ENCODE results near the gene RAB9A.
"Not testable (repeated sequence)": the region's sequence is repeated elsewhere in the genome, so short reads cannot be mapped to it uniquely, and the experiment has no call there.

The RAB9A gene

DNA sequence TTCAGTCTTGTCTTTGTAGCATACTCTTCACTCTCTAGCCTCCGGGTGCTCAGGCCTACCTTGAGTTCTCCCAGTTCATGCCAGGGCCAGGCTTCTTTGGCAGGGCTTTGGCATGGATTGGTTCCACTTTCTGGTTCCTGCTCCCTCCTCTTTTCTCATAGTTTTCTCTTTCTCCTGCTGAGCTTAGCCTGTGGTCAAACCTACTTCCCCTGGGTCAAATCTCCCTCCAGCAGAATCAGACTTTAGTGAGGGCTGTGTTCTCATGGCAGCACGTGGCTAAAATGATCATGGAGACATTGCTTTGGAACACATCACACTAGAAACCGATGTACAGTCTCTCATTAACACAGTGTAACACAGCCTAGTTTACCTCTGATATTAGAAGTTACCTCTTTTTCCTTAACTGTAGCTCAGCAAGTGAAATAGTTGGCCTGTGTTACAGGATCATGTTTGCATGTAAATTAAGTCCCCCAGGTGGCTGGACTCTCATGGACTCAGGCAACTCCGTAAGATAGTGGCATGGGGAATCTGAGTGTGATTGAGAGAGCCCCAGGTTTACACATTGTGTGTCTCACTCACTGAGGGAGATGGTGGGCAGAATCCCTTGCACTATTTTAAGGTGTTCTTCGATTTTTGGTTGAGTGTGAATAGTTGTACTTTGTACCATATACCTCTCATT, 13.3 kb downstream of the RAB9A start:
- no peak for DNase-seq (ENCODE audit: low read depth)

DNA sequence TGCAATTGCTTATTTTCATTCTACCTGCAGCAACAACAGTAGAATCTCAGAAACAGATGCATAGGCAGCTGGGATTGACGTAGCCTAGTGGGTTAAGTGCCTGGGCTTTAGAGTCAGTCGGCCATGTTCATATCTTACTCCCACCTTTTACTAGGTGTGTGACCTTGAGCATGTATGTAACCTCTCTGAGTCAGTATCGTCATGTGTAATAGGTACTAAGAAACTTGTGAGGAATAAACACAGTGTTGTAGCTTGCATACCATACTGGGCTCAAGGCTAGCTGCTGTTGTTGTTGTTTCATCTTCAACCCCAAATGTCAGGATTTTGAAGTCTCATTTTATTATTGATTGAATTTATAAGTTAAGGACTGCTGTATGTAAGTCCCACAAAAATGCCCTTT, 14.2 kb downstream of the RAB9A start:
- DNase-seq (ENCODE audit: low read depth), result no peak

DNA sequence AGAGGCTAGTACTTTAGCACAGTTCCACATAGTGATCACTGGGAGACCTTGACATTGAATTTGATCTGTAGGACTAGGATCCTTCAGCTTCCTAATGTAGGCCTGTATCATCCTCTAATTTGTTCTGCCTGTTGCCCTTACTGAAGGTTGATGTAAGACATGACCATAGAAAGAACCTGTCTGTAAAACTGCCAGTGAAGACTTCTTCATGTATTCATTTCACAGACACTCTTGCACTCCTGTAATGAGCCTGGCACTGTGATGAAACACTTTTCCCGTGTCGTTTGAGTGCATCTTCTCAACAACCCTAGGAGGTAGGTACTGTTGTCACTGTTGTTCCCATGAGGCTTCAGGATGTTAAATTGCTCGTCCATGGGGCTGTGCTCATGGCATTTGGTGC, 14.7 kb downstream of the RAB9A start:
- DNase-seq (ENCODE audit: low read depth), result no peak

DNA sequence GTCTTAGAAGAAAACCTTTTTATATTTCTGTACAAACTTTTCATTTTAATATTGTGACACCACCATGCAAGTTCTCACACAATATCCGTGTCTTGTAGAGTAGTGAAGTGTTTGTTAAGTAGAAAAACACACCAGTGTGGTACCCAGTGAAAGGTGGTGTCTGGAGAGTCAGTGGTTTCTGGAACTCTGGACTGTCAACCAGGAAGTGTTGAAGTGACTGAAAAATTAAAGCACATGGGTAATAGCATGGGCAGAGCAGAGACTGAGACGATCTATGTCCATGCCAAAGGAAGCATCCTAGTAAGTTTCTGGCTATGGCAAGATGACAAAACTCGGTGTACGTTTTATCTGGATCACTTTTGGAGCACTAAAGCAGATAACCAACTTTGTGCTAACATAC, 22.2 kb downstream of the RAB9A start:
- no peak for DNase-seq (ENCODE audit: low read depth)

DNA sequence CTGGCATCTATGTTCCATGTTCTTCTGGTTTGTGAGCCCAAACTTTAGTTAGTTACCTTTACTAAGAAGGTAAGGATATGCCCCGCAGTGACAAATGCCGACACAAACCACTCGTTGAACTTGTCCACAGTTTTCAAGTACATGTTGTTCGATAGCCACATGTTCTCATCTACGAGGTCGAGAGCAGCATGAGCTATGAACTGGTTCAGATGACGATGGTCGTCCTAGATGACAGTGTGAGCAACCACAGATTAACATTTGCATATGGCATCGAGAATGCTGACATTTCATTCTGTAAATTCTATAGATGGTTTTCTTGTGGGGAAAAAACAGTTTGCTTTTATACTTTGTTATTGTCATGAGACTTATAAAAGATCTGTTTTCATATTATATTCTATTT, 27.5 kb downstream of the RAB9A start:
- DNase-seq (ENCODE audit: low read depth), result no peak

DNA sequence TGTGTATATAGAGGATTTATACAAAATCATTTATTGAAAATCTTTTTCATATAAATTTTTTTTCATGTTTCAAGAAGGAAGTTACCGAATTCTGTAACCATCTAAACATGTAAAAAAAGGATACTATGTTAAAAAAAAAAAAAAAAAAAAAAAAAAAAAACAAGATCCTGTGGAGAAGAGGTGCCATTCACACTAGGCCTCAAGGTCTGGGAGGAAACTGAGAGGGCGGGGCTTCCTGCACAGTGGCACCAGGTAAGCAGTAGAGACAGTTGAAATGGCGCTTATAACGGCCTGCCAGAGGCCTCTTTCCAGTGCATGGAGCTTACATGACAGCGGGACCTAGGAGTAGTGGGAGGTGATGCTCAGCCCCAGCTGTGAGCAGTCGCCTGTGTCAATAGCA, 28.0 kb downstream of the RAB9A start:
- no peak for DNase-seq (ENCODE audit: low read depth)

DNA sequence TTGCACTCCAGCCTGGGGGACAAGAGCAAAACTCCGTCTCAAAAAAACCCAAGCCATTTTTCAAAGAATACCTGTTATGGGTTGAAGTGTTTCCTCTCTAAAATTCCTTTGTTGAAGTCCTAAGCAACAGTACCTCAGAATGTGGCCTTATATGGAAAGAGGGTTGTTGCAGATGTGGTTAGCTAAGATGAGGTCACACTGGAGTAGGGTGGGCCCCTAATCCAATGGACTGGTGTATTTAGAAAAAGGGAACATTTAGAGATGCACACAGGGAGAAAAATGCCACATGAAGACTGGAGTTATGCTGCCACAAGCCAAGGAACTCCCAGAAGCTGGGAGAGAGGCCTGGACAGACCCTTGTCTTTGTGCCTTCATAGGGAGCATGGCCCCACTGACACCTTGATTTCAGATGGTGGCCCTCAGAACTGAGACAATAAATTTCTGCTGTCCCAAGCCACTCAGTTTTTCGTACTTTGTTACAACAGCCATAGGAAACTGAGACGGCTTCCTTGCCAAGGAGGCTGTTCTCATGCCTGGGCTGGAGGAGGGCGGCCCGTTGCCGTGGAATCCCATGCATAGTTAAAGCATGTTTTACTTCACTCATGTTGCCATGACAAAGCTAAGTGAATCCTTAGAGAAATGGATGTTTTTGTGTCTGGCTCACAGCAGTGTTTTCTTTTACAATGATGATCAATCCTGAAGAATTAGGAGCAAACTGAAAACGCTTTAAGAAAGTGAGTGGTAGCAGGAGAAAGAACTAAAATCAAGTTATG, 29.0 kb downstream of the RAB9A start:
- peak; percentile 84 for DNase-seq (ENCODE audit: low read depth)

DNA sequence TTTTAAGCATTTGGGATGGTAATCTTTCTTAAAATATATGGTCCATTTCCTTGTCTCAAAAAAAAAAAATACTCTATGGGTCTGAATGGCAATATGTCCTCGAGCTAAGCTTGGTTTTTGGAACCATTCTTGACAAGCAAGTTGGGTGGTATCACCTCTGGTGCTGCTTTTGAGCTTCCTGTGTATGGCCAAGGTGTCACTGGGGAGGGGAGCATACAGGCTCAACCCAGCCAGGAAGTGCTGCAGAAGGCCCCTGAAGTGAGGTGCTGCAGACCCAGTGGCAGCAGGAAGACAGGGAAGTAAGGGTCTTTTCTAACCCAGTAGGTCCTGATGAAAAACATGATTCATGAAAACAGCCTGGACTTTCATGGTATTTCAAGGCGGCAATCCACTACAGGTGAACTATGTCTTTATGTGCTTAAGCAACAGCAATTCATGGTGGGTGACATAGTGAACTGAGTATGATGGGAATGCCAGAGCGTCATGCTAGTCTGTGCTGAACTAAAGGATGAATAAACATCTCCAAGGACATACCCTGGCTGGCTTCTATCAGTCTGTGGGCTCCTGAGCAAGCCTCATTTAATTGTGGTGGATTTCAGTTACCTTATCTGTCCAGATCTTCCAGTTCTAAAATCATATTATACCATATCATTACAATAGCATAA, 30.4 kb downstream of the RAB9A start:
- no peak for DNase-seq (ENCODE audit: low read depth)

DNA sequence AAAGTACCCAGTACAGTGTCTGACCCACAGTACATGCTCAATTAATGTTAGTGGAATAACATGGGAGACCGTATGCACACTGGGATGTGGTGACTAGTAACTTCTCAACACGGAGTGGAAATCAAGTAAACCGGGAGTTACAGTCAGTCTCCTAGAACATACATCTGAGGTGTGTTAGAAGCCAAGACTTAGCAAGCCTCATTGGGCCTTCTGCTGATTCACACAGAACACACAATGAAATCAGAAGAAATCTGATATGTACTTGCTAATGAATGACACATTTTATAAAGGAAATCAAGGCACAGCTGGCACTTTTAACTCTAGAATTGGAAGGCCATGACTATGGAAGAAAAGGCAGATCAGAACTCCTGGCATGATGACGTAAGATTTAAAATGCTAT, 32.4 kb downstream of the RAB9A start:
- DNase-seq (ENCODE audit: low read depth), result no peak

DNA sequence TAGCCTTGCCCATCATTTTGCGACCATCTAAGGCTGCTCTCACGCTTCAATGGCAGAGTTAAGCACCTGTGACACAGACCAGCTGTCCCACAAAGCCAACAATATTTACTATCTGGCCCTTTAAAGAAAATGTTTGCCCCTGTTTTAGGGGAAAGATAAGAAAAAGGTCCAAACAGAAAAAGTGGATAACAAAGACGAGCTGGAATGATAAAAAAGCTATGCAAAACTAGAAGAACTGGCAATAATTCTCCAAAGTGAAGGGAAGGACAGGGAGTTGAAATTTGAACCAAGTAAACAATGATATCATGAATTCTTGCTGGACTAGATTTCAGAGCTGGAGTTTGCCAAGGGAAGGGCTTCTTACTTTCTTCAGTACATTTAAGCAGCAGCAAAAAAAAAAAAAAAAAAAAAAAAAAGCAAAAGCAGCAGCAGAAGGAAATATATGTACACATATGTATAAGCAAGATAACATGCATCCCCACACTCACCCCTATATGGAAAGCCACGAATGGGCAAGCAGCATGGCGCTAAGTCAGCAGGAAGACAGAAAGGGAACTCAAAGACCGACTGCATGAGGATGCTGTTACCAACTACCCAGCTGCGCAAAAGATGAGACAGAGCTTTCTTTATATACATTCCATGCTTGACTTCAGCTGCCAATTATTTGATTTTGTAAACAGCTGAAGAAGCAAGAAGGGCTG, 33.0 kb downstream of the RAB9A start:
- DNase-seq (ENCODE audit: low read depth), result peak; percentile 30

DNA sequence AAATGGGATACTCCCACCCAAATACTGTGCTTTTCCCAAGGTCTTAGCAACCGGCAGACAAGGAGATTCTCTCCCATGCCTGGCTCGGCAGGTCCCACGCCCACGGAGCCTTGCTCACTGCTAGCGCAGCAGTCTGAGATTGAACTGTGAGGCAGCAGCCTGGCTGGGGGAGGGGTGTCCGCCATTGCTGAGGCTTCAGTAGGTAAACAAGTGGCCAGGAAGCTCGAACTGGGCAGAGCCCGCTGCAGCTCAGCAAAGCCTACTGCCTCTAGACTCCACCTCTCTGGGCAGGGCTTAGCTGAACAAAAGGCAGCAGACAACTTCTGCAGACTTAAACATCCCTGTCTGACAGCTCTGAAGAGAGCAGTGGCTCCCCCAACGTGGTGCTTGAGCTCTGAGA, 36.0 kb downstream of the RAB9A start:
- not testable (repeated sequence) for DNase-seq (ENCODE audit: low read depth)

DNA sequence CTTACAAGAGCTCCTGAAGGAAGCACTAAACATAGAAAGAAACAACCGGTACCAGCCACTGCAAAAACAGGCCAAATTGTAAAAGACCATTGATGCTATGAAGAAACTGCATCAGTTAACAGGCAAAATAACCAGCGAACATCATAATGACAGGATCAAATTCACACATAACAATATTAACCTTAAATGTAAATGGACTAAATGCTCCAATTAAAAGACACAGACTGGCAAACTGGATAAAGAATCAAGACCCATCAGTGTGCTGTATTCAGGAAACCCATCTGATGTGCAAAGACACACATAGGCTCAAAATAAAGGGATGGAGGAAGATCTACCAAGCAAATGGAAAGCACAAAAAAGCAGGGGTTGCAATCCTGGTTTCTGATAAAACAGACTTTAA, 37.7 kb downstream of the RAB9A start:
- DNase-seq (ENCODE audit: low read depth), result not testable (repeated sequence)

DNA sequence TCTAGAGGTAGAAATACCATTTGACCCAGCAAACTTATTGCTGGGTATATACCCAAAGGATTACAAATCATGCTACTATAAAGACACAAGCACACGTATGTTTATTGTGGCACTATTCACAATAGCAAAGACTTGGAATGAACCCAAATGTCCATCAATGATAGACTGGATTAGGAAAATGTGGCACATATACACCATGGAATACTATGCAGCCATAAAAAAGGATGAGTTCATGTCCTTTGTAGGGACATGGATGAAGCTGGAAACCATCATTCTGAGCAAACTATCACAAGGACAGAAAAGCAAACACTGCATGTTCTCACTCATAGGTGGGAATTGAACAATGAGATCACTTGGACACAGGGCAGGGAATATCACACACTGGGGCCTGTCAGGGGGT, 41.6 kb downstream of the RAB9A start:
- not testable (repeated sequence) for DNase-seq (ENCODE audit: low read depth)

DNA sequence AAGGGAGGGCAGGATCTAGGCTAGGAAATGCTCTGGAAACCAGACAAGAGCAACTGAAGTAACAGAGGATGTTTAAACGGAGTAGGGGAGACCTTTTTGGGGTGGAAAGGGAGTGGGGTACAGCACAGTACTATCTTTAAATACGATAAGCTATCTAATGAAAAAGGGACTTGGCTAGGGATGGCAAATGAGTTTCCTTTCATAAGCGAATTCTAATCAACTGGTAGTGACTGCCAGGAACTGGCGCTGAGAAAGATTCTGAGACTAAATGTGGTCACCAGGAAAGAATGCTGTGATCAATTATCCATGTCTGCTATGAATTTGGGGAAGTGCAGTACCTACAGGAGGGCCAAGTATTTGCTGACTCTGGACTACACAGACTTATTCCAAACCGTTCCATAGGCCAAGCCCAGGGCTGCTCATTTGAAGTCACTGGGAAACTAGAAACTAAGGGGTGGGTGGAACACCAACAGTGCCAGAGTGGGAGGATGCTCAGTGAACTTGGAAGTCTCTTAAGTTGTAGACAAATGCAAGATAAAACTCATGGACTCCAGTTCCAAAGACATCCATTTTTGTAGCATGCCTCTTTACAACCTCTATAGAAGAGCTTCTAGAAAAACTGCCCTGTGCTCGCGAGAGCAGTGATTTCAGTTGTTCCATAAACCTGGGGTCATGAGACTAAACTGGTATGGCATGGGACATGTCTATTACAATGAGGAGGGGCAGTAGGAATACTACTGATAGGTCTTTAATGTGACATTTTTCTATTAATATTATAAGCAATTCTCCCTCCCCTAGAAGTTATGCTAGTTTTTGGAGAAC, 43.5 kb downstream of the RAB9A start:
- no peak for DNase-seq (ENCODE audit: low read depth)

DNA sequence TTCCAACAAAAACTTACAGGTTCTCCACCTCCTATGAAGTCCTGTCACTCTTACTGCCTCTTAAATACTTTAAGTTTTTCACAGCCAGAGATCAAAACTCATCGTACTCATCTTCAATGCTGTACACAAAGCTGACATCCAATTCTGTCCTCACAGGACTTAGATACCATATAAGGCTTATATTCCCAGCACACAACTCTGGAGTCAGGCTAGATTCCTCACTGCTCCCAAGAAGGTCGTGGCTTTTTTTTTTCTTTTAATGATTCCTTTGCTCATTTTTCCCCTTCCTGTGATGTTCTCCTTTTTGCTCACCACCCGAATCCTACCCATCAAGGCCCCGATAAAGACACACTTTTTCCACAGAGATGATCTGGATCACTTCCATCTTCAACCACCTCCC, 44.6 kb downstream of the RAB9A start:
- no peak for DNase-seq (ENCODE audit: low read depth)

DNA sequence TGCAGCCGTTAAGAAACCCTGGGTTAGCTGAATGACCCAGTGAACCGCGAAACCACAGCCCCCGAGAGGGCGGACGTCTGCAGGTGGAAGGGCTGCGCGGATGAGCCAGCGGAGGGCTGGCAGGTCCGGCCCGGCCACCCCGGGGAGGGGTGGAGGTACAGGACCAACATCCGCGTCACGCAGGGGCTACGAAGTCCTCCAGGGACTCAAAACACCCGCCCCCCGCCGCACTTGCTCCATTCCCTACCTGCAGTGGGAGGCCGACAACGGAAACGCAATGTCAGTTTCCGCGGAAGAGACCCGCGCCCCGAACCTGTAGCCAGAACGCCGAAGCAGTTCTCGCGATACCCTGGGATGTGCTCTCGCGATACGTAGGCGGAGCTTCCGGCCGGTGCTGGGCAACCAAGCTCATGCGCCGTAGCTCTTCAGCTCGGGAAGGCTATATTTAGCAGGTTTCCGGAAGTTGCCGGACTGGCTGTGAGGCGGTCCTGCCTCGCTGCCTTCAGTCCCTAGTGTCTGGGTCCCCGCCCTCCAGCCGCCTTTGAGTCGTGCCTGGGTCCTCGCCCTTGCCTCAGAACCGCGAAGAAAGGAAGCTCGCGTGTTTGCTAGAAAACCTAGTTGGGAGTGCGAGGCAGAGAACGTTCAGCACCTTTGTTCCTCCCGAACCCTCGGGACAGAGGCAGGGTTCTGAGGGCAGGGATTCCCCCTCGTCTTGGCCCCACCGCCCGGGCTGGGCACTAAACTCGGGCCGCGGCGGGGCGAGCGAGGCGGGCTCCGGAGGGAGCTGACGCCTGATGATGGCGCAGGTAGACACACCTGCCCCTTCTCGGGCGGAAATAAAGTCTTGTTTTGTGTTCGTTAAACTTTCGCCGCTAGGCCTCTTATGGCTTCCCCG, 45.6 kb downstream of the RAB9A start, which contains the start of the genes OFD1 and TRAPPC2:
Gene OFD1 (plus strand): TSS at position 471 of the 895 bp plus-strand sequence. CDS start 324 bp downstream, at position 795.
Gene TRAPPC2 (minus strand): TSS at position 343 of the 895 bp plus-strand sequence. CDS start 14,657 bp downstream, outside the sequence.
- DNase-seq (ENCODE audit: low read depth), result peak; percentile 87

DNA sequence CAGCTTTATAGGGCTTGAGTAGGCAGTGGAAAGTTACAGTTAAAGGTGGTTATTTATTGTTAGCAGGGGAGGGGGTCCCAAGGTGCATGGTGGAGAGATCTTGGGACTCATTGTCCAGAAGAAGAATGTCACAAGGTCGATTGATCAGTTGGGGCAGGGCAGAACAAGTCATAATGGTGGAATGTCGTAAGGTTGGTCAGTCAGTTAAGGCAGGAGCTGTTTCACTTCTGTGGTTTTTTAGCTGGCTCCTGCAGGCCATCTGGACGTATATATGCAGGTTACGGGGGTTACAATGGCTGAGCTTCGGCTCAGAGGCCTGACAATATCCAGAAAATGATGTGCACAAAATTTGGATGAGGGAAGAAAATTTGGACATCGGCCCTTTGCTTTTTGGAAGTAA, 52.8 kb downstream of the RAB9A start:
- no peak for DNase-seq (ENCODE audit: low read depth)

DNA sequence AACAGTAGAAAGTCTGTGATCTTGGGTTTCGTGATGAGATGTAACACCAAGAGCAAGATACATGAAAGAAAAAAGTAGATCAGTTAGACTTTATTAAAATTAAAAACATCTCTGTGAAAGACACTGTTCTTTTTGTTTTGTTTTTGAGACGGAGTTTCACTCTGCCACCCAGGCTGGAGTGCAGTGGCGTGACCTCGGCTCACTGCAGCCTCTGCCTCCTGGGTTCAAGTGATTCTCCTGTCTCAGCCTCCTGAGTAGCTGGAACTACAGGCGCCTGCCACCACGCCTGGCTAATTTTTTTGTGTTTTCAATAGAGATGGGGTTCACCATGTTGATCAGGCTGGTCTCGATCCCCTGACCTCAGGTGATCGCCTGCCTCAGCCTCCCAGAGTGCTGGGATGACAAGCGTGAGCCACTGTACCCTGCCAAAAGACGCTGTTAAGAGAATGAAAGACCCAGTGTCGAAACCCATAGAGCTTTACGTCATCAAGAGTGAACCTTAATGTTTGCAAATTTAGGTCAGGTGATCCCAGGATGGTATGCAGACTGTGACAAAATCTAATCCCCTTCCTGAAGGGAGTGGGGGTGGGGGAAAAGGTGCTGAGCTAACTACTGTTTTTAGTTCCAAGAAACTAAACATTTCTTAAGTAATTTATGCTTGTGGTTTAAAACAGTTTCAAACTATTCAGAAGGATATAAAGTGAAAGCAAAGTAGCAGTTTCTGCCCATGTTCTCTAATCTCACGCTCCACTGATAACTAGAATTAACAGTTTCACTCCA, 53.7 kb downstream of the RAB9A start:
- no peak for DNase-seq (ENCODE audit: low read depth)

DNA sequence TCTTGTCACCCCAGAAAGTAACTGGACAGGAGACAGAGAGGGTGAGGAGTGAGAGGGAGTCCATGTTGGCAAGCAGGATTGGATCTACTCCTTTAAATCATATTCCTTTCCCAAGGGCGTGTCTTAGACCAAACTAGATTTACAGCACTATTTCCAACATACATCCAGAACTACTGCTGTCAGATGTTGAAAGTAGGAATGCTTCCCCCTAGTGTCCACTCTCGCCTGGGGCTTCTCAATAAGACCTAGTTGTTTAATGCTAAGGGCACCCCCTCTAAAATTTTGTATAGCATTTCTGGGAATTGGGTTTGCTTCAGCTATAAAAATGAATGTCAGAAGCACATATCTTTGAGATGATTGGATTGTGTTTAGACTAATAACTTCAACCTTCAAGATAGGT, 58.9 kb downstream of the RAB9A start:
- DNase-seq (ENCODE audit: low read depth), result peak; percentile 47

DNA sequence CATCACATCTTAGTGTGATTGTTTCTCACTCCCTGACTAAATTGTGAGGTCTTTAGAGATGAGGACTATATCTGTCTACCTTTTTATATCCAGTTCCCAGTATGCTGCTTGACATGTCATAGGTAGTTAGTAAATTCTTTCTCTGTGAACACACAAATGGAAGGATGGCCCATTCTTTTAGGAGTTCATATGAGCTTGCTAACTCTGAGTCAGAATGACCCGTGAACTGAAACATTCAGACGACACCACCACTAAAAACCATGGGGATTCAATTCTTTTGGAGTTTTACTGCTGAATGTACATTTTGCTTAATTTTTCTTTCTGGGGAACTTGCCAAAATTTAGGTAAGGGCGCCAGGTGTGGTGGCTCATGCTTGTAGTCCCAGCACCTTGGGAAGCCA, 59.6 kb downstream of the RAB9A start:
- DNase-seq (ENCODE audit: low read depth), result no peak
